IMR-90 (cell line): ENCODE measurements around the gene NT5DC1.

Source experiments
- BHLHE40 ChIP-seq: fragments of 150-350 bp; IDR thresholded peaks from 2 replicates; pipeline ENCODE4 v1.6.1; 2016; ENCODE audit warnings: mild to moderate bottlenecking, low read depth, low read length
- CTCF ChIP-seq: conservative IDR thresholded peaks from 2 replicates; pipeline ENCODE4 v1.5.1; 2012; ENCODE audit warnings: mild to moderate bottlenecking, low read depth, low read length, improper control_type of control experiment
- MAZ ChIP-seq: IDR thresholded peaks from 2 replicates; pipeline ENCODE4 v1.6.1; 2012; ENCODE audit warnings: low read depth, mild to moderate bottlenecking, low read length, improper control_type of control experiment, moderate library complexity, borderline replicate concordance
- MXI1 ChIP-seq: IDR thresholded peaks from 2 replicates; pipeline ENCODE4 v1.6.1; 2012; ENCODE audit warnings: low read depth, mild to moderate bottlenecking, low read length, moderate library complexity, borderline replicate concordance
- POLR2A ChIP-seq: IDR thresholded peaks from 2 replicates; pipeline ENCODE4 v1.6.1; 2012; ENCODE audit warnings: mild to moderate bottlenecking, low read depth, low read length
- RAD21 ChIP-seq: IDR thresholded peaks from 2 replicates; pipeline ENCODE4 v1.6.1; 2012; ENCODE audit warnings: low read length, improper control_type of control experiment
- SMC3 ChIP-seq: fragments of 150-350 bp; IDR thresholded peaks from 2 replicates; pipeline ENCODE4 v1.6.1; 2016; ENCODE audit warnings: low read depth, mild to moderate bottlenecking, antibody characterized with exemption, low read length, moderate library complexity
- USF2 ChIP-seq: fragments of 150-350 bp; IDR thresholded peaks from 2 replicates; pipeline ENCODE4 v1.6.1; 2017; ENCODE audit warnings: mild to moderate bottlenecking, antibody characterized with exemption, low read length, low read depth

- TF ChIP-seq CTCF (no peak), POLR2A (no peak), RAD21 (no peak), BHLHE40 (no peak), MXI1 (no peak), MAZ (no peak), SMC3 (no peak), USF2 (no peak)
Observed at GRCh38 chr6:116127771-116128493, 27.3 kb downstream of the NT5DC1 start.
